Endodermal cell (in vitro differentiated cells): ENCODE measurements around the gene FBRS. TPM values are rescaled to one million over a fixed set of nuclear protein-coding genes. Genes with fewer than 3 reads are reported as not detected.
A peak's percentile ranks its signal among the peaks of the same experiment; 100 is the strongest.
"Not testable (repeated sequence)": the region's sequence is repeated elsewhere in the genome, so short reads cannot be mapped to it uniquely, and the experiment has no call there.

Experiments
- DNase-seq: peaks from one replicate; pipeline ENCODE4 v3.0.0-alpha.2; 2017
- H3K27ac ChIP-seq: 2 replicates; pipeline ENCODE4 v1.5.1; 2013; ENCODE audit warnings: mild to moderate bottlenecking, low read depth, low read length, moderate library complexity
- H3K27me3 ChIP-seq: 2 replicates; pipeline ENCODE4 v1.6.1; 2013; ENCODE audit warnings: mild to moderate bottlenecking, low read length, moderate library complexity; ENCODE audit not compliant: insufficient read depth, control insufficient read depth, poor library complexity, severe bottlenecking
- H3K36me3 ChIP-seq: 2 replicates; pipeline ENCODE4 v1.7.0; 2013; ENCODE audit warnings: mild to moderate bottlenecking, low read length, moderate library complexity; ENCODE audit not compliant: control insufficient read depth, insufficient read depth
- H3K4me1 ChIP-seq: one replicate; pipeline ENCODE4 v1.7.0; 2013; ENCODE audit warnings: low read length; ENCODE audit not compliant: control insufficient read depth, insufficient read depth
- H3K4me3 ChIP-seq: 2 replicates; pipeline ENCODE4 v1.5.1; 2013; ENCODE audit warnings: mild to moderate bottlenecking, low read length, moderate library complexity
- H3K9ac ChIP-seq: 2 replicates; pipeline ENCODE4 v1.6.1; 2013; ENCODE audit warnings: mild to moderate bottlenecking, low read length, moderate library complexity; ENCODE audit not compliant: poor library complexity, severe bottlenecking; ENCODE audit errors: extremely low read depth
- H3K9me3 ChIP-seq: 2 replicates; pipeline ENCODE4 v1.6.1; 2013; ENCODE audit warnings: mild to moderate bottlenecking, low read length, moderate library complexity; ENCODE audit not compliant: control insufficient read depth
- H3K27ac Mint-ChIP-seq: 2 replicates; pipeline ENCODE4 v1.8.0; 2020; ENCODE audit warnings: mixed read lengths
- H3K27me3 Mint-ChIP-seq: 2 replicates; pipeline ENCODE4 v1.8.0; 2021; ENCODE audit warnings: mild to moderate bottlenecking, mixed read lengths; ENCODE audit not compliant: insufficient read depth
- H3K36me3 Mint-ChIP-seq: 2 replicates; pipeline ENCODE4 v1.8.0; 2020; ENCODE audit warnings: low read depth, mixed read lengths
- H3K4me1 Mint-ChIP-seq: 2 replicates; pipeline ENCODE4 v1.8.0; 2020; ENCODE audit warnings: mixed read lengths
- H3K4me3 Mint-ChIP-seq: 2 replicates; pipeline ENCODE4 v1.8.0; 2020; ENCODE audit warnings: mild to moderate bottlenecking, moderate library complexity, mixed read lengths
- H3K9me3 Mint-ChIP-seq: 2 replicates; pipeline ENCODE4 v1.8.0; 2020; ENCODE audit warnings: mild to moderate bottlenecking, mixed read lengths
- WGBS, 2 experiments: methylation state at CpG; one replicate each; pipeline versions ENCODE4 v1.1.5 to v1.1.7; 2013; ENCODE audit warnings: missing lambda C conversion rate in 2 of 2, mixed read lengths in 1 of 2; ENCODE audit not compliant: insufficient coverage in 1 of 2, insufficient read length in 1 of 2; 5-methylcytosine and 5-hydroxymethylcytosine counted together
- total RNA-seq, 2 donors: library from RNA; stranded (reverse); fragmentation: NEBNext Ultra II Directional in 1 of 2; extraction: Animal tissue kit (Norgen Biotek cat#: 25700) in 1 of 2; gene quantifications; 2 replicates in 1 of 2; 3 replicates in 1 of 2; pipeline ENCODE4 v1.2.1, GENCODE V29; 2021
- TF ChIP-seq, protein P1 (sequence below): fragments of 200-600 bp; sonication (generic); conservative IDR thresholded peaks from 2 replicates; pipeline ENCODE4 v1.5.0; 2021; ENCODE audit warnings: antibody characterized with exemption, mild to moderate bottlenecking

FBRS gene
- total RNA-seq, 2 donors from 2014 or later: 50.2 to 53.1 TPM

DNA sequence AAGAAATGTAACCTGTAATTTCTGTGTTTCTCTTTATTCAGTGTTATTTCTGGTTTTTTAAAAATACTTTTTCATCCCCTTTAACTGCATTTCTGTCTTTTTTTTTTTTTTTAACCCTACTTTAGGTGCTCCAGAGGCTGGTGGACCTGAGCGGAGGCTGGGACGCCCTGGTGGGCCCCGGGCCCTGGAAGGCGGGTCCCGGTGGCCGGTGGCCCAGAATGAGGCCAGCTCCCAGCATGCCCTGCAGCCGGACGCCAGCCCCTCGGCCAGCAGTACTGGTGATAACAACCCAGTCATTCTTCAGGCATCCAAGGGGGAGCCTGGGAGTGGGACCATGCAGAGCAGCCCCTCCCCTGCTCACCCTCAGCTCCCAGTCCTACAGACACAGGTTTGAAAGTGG lies 42.3 kb downstream of the FBRS start:
- TF ChIP-seq, protein P1, sequence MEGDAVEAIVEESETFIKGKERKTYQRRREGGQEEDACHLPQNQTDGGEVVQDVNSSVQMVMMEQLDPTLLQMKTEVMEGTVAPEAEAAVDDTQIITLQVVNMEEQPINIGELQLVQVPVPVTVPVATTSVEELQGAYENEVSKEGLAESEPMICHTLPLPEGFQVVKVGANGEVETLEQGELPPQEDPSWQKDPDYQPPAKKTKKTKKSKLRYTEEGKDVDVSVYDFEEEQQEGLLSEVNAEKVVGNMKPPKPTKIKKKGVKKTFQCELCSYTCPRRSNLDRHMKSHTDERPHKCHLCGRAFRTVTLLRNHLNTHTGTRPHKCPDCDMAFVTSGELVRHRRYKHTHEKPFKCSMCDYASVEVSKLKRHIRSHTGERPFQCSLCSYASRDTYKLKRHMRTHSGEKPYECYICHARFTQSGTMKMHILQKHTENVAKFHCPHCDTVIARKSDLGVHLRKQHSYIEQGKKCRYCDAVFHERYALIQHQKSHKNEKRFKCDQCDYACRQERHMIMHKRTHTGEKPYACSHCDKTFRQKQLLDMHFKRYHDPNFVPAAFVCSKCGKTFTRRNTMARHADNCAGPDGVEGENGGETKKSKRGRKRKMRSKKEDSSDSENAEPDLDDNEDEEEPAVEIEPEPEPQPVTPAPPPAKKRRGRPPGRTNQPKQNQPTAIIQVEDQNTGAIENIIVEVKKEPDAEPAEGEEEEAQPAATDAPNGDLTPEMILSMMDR: no peak
- WGBS, 2 experiments: 82 to 89% methylated on average over 6 to 9 of the region's 9 CpGs
- H3K9me3 Mint-ChIP-seq: no peaks in the 10 kb centered on the region
- H3K4me1 Mint-ChIP-seq: peaks cover 12% of the 10 kb centered on the region
- no peak for DNase-seq
- Histone ChIP-seq H3K27ac (no peak overlapping the region), H3K27me3 (no peaks in the 10 kb centered on the region), H3K9me3 (no peaks in the 10 kb centered on the region), H3K4me3 (peak overlapping the region; percentile 99), H3K9ac (no peak overlapping the region), H3K36me3 (peaks cover 44% of the 10 kb centered on the region), H3K4me1 (no peaks in the 10 kb centered on the region)
- no peak overlapping the region for H3K27ac Mint-ChIP-seq
- no peak overlapping the region for H3K4me3 Mint-ChIP-seq
- peaks cover 37% of the 10 kb centered on the region for H3K36me3 Mint-ChIP-seq
- H3K27me3 Mint-ChIP-seq: peaks cover 20% of the 10 kb centered on the region

DNA sequence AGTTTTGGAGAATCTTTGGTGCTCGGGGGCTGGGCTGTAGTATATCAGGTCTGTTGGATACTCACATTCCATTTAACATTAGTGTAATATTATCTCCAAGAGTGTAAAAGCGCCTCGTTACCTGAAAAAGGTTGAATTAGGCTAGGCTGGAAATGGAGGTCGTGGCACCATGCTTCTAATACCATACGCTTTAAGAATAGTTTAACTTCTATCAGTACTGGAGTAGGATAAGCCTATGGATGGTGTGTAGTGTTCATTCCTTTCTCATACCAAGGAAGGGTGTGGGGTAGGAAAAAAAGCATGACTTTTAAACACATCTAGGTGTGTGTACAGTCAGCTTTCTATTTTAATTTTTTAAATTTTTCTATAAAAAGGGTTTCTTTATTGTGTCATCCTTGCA lies 42.7 kb downstream of the FBRS start:
- Mint-ChIP-seq H3K4me1 (peaks cover 12% of the 10 kb centered on the region), H3K4me3 (no peak overlapping the region), H3K9me3 (no peaks in the 10 kb centered on the region), H3K36me3 (peaks cover 40% of the 10 kb centered on the region), H3K27me3 (peaks cover 16% of the 10 kb centered on the region), H3K27ac (no peak overlapping the region)
- Histone ChIP-seq H3K9me3 (no peaks in the 10 kb centered on the region), H3K36me3 (peaks cover 49% of the 10 kb centered on the region), H3K9ac (no peak overlapping the region), H3K4me1 (no peaks in the 10 kb centered on the region), H3K27ac (no peak overlapping the region), H3K27me3 (no peaks in the 10 kb centered on the region), H3K4me3 (no peak overlapping the region)
- 90 to 100% methylated on average over 2 to 4 of the region's 5 CpGs for WGBS, 2 experiments
- no peak for DNase-seq
- TF ChIP-seq, protein P1: no peak

DNA sequence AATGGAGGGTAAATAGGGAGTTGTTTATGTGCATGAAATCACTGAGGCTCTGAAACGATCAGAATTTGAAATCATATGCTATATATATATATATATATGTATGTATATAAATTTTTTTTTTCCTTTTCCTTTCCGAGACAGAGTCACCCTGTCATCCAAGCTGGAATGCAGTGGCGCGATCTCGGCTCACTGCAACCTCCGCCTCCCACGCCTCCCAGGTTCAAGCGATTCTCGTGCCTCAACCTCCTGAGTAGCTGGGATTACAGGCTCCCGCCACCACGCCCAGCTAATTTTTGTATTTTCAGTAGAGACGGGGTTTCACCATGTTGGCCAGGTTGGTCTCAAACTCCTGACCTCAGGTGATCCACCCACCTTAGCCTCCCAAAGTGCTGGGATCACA lies 44.8 kb downstream of the FBRS start:
- not testable (repeated sequence) for H3K4me3 Mint-ChIP-seq, H3K4me1 ChIP-seq, H3K9me3 ChIP-seq, H3K27me3 Mint-ChIP-seq, H3K9ac ChIP-seq, H3K27me3 ChIP-seq, H3K27ac Mint-ChIP-seq, H3K4me1 Mint-ChIP-seq, H3K4me3 ChIP-seq, H3K27ac ChIP-seq, DNase-seq, H3K9me3 Mint-ChIP-seq
- peaks cover 58% of the 10 kb centered on the region for H3K36me3 Mint-ChIP-seq
- 97 to 98% methylated on average over 9 to 11 of the region's 12 CpGs for WGBS, 2 experiments
- peaks cover 70% of the 10 kb centered on the region for H3K36me3 ChIP-seq

DNA sequence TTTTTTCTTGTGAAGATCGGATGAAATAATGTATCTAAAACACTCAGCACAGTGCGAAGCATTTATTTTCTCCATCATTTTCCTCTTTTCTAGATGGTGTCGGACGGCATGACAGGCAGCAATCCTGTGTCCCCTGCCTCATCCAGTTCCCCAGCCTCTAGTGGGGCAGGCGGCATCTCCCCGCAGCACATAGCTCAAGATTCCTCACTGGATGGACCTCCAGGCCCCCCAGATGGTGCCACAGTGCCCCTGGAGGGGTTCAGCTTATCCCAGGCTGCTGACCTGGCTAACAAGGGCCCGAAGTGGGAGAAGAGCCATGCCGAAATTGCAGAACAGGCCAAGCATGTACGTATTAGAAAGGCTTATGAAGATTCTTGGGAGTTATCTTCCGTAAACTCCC lies 45.7 kb downstream of the FBRS start:
- no peaks in the 10 kb centered on the region for H3K27me3 Mint-ChIP-seq
- H3K4me3 ChIP-seq: no peak overlapping the region
- H3K4me1 ChIP-seq: no peaks in the 10 kb centered on the region
- H3K9me3 ChIP-seq: no peaks in the 10 kb centered on the region
- no peaks in the 10 kb centered on the region for H3K9me3 Mint-ChIP-seq
- peaks cover 8% of the 10 kb centered on the region for H3K4me1 Mint-ChIP-seq
- no peak overlapping the region for H3K9ac ChIP-seq
- H3K27me3 ChIP-seq: no peaks in the 10 kb centered on the region
- H3K36me3 ChIP-seq: peaks cover 79% of the 10 kb centered on the region
- H3K4me3 Mint-ChIP-seq: no peak overlapping the region
- TF ChIP-seq, protein P1: no peak
- H3K27ac Mint-ChIP-seq: no peak overlapping the region
- WGBS, 2 experiments: 95 to 100% methylated on average over 6 to 10 of the region's 10 CpGs
- peaks cover 60% of the 10 kb centered on the region for H3K36me3 Mint-ChIP-seq
- no peak overlapping the region for H3K27ac ChIP-seq
- no peak for DNase-seq
